Adrenal gland (tissue), 12 donors: ENCODE results near the gene GMPR2. TPM values are rescaled to one million over a fixed set of nuclear protein-coding genes. Genes with fewer than 3 reads are reported as not detected.

Experiments used
- DNase-seq, 7 donors: peaks; one replicate each; pipeline ENCODE4 v3.0.0-alpha.2; 2019 to 2020
- H3K27ac ChIP-seq, 5 donors: fragments of 200-600 bp; sonication (generic) in 4 of 5; 1 replicate in 3 of 5; 2 replicates in 2 of 5; pipeline versions ENCODE4 v1.5.1 to v1.8.0; 2016 to 2020; ENCODE audit warnings: mild to moderate bottlenecking in 1 of 5
- H3K27me3 ChIP-seq: fragments of 200-600 bp; 2 replicates; pipeline ENCODE4 v1.8.0; 2021
- H3K36me3 ChIP-seq, 2 donors: fragments of 200-600 bp; replicated peaks in 1 of 2; 1 replicate in 1 of 2; 2 replicates in 1 of 2; pipeline versions ENCODE4 v1.5.1 to v1.8.0; 2018 to 2022
- H3K4me1 ChIP-seq, 2 donors: fragments of 200-600 bp; replicated peaks in 1 of 2; 1 replicate in 1 of 2; 2 replicates in 1 of 2; pipeline versions ENCODE4 v1.5.1 to v1.8.0; 2018 to 2021
- H3K4me3 ChIP-seq, 4 donors: fragments of 200-600 bp; sonication (generic) in 3 of 4; one replicate each; pipeline ENCODE4 v1.5.1; 2016 to 2018
- H3K9me3 ChIP-seq, 3 donors: fragments of 200-600 bp; sonication (generic) in 1 of 3; replicated peaks in 1 of 3; 1 replicate in 2 of 3; 2 replicates in 1 of 3; pipeline versions ENCODE4 v1.5.1 to v1.8.0; 2016 to 2021
- POLR2A ChIP-seq, 2 donors: fragments of 450-650 bp; IDR thresholded peaks; one replicate each; pipeline ENCODE4 v1.6.1; 2017; ENCODE audit warnings: antibody characterized with exemption in 2 of 2, mild to moderate bottlenecking in 2 of 2, moderate library complexity in 1 of 2
- WGBS, 4 donors: extraction: QIAGEN DNeasy Blood & Tissue Kit in 2 of 4; methylation state at CpG; one replicate each; pipeline versions ENCODE4 v1.1.5 to v1.1.7; 2013 to 2017; 5-methylcytosine and 5-hydroxymethylcytosine counted together
- intact Hi-C, 2 donors: fragments of 100-400 bp; cut with DNase I; formaldehyde crosslinking; loops; one replicate each; pipeline versions ENCODE4 v1.14.1 to v1.15.0; 2022 to 2023
- polyA plus RNA-seq, 3 donors: library from polyadenylated mRNA; stranded (reverse); fragments of 200-250 nt in 2 of 3; fragments of 350-450 nt in 1 of 3; fragmentation: Illumina TruSeq in 1 of 3; extraction: RNeasy Lipid Tissue Mini Kit (QIAGEN cat#74804) in 1 of 3; gene quantifications; one replicate each; pipeline ENCODE4 v1.2.3, GENCODE V29; 2013 to 2014
- total RNA-seq, 9 donors: library from RNA; depleted of rRNA in 4 of 9; stranded (reverse); fragments of >200 nt in 4 of 9; fragments of 120-200 nt in 1 of 9; fragmentation: NEBNext Ultra II Directional in 1 of 9; extraction: Animal tissue kit (Norgen Biotek cat#: 25700) in 1 of 9; gene quantifications; one replicate each; pipeline versions ENCODE4 v1.1.0 to v1.2.4, GENCODE V29; 2013 to 2023
- TF ChIP-seq, protein P1 (sequence below), 6 experiments: fragments of 450-650 bp in 4 of 6; fragments of 200-600 bp in 2 of 6; sonication (generic) in 1 of 6; IDR thresholded peaks; 1 replicate in 5 of 6; 2 replicates in 1 of 6; pipeline versions ENCODE4 v1.5.1 to v1.8.0; 2016 to 2021; ENCODE audit warnings: antibody characterized with exemption in 6 of 6, mild to moderate bottlenecking in 2 of 6, moderate library complexity in 1 of 6
- donor health status: healthy with polysubstance abuse.
- donor health status: Bipolar disorder and iron deficiency.
- donor health status: DM: yes; HTN: yes; CAD: no.
- donor health status: DM: no; HTN: no; CAD: no.
- donor health status: DM: no; HTN: no; CAD: no.
- donor health status: DM: yes; HTN: yes; CAD: no.

GMPR2 gene
- total and polyA plus RNA-seq, 12 donors, result 70.6 to 188 (median 124) TPM

GRCh38 chr14:24281636-24282035 lies 48.9 kb downstream of the GMPR2 start:
- Histone ChIP-seq H3K36me3 (no peaks in the 10 kb centered on the region), H3K27ac (peak overlapping the region in 2 of 5 donors; percentile 26 to 32), H3K4me1 (peaks cover 0 to 5% of the 10 kb centered on the region in 2 donors), H3K9me3 (no peaks in the 10 kb centered on the region), H3K27me3 (no peaks in the 10 kb centered on the region), H3K4me3 (no peak overlapping the region)
- intact Hi-C loops, result no loop called here
- DNase-seq, result no peak
- WGBS, 4 donors, result 82 to 92% (median 86%) methylated on average over 6 to 7 of the region's 7 CpGs
- TF ChIP-seq, protein P1, sequence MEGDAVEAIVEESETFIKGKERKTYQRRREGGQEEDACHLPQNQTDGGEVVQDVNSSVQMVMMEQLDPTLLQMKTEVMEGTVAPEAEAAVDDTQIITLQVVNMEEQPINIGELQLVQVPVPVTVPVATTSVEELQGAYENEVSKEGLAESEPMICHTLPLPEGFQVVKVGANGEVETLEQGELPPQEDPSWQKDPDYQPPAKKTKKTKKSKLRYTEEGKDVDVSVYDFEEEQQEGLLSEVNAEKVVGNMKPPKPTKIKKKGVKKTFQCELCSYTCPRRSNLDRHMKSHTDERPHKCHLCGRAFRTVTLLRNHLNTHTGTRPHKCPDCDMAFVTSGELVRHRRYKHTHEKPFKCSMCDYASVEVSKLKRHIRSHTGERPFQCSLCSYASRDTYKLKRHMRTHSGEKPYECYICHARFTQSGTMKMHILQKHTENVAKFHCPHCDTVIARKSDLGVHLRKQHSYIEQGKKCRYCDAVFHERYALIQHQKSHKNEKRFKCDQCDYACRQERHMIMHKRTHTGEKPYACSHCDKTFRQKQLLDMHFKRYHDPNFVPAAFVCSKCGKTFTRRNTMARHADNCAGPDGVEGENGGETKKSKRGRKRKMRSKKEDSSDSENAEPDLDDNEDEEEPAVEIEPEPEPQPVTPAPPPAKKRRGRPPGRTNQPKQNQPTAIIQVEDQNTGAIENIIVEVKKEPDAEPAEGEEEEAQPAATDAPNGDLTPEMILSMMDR (IDR thresholded peaks at IDR 0.05), result no peak
- TF ChIP-seq POLR2A (IDR thresholded peaks at IDR 0.05), result no peak

GRCh38 chr14:24282736-24283135 lies 50.0 kb downstream of the GMPR2 start:
- Histone ChIP-seq H3K36me3 (no peaks in the 10 kb centered on the region), H3K4me3 (no peak overlapping the region), H3K9me3 (no peaks in the 10 kb centered on the region), H3K27me3 (no peaks in the 10 kb centered on the region), H3K27ac (no peak overlapping the region), H3K4me1 (peaks cover 0 to 5% of the 10 kb centered on the region in 2 donors)
- TF ChIP-seq POLR2A (IDR thresholded peaks at IDR 0.05), result no peak
- TF ChIP-seq, protein P1 (IDR thresholded peaks at IDR 0.05), result no peak
- DNase-seq, result no peak
- 79 to 90% (median 86%) methylated on average over 3 of the region's 3 CpGs for WGBS, 4 donors
- intact Hi-C loops, result no loop called here

DNA sequence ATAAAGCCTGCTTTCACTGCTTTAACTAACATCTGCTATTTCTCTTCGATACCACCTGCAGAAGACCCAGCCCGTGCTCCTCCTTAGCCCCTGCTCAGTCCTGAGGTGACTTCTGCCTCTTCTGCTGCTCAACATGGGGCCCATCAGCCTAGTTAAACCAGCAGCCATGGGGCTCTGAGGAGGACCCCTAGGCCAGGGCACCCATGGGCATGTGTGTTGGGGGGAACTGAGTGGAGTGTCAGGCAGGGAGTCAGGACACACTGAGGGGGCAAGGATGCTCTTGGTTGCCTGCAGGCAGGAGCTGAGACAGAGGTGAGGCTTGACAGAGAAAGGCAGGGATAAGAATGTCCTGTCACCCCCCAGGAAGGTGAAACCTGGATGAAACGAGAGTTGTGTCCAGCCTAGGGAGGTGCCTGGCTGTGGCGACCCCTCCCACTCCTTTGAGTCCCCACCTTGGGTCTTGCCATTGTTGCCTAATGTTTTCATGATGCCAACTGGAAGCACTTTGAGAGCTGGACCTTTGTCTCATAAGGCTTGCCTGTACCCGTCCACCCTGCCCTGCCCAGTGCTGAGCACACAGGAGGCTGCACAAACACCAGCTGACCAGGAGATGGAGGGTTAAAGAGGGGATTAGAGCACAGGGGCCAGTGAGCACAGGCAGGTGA lies 51.2 kb downstream of the GMPR2 start:
- Histone ChIP-seq H3K4me3 (no peak overlapping the region), H3K27ac (no peak overlapping the region), H3K9me3 (no peaks in the 10 kb centered on the region), H3K4me1 (peaks cover 0 to 5% of the 10 kb centered on the region in 2 donors), H3K27me3 (no peaks in the 10 kb centered on the region), H3K36me3 (no peaks in the 10 kb centered on the region)
- no peak for TF ChIP-seq POLR2A (IDR thresholded peaks at IDR 0.05)
- TF ChIP-seq, protein P1 (IDR thresholded peaks at IDR 0.05), result no peak
- intact Hi-C loops, result no loop called here
- no peak for DNase-seq
- 90 to 99% (median 93%) methylated on average over 5 of the region's 5 CpGs for WGBS, 4 donors

DNA sequence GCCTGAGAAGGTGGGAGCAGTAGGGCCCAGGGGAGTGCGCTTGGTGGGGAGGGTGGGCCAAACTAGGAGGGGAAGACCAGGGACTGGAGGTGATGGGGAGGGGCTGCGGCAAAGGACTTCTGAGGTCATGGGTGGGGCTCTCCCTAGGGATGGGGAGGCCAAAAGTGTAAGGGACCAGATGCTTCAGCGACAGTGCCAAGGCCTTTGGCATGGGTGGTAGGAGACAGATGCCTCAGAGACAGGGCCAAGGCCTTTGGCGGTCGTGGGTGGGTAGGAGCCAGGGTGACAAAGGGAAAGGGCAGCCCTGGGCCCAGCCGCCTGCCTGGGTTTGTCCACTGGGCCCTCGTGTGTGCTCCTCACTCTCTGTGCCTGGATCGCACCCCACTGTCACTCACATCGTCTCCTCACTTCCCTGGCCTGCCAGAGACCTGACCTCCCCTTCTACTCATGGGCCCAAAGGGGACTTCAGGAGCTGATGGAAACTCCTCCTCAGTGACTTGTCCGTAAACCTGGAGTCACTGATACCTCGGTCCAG lies 51.8 kb downstream of the GMPR2 start:
- peaks cover 0 to 2% of the 10 kb centered on the region in 2 donors for H3K36me3 ChIP-seq
- 74 to 82% (median 80%) methylated on average over 9 to 11 of the region's 11 CpGs for WGBS, 4 donors
- H3K27me3 ChIP-seq, result no peaks in the 10 kb centered on the region
- TF ChIP-seq, protein P1 (IDR thresholded peaks at IDR 0.05), result no peak
- TF ChIP-seq POLR2A (IDR thresholded peaks at IDR 0.05), result no peak
- no peak for DNase-seq
- H3K4me1 ChIP-seq, result peaks cover 0 to 3% of the 10 kb centered on the region in 2 donors
- no peak overlapping the region for H3K4me3 ChIP-seq
- H3K27ac ChIP-seq, result no peak overlapping the region
- intact Hi-C loops, result no loop called here
- no peaks in the 10 kb centered on the region for H3K9me3 ChIP-seq
